Tibial nerve (tissue), 4 donors: ENCODE data around the gene PHLPP1. TPM values are rescaled to one million over a fixed set of nuclear protein-coding genes. Genes with fewer than 3 reads are reported as not detected.

Experiments used
- DNase-seq, 2 donors: peaks; one replicate each; pipeline ENCODE4 v3.0.0-alpha.2; 2019; ENCODE audit warnings: low spot score in 2 of 2
- H3K27ac ChIP-seq, 4 donors: fragments of 200-600 bp; sonication (generic) in 3 of 4; one replicate each; pipeline ENCODE4 v1.5.1; 2017 to 2019; ENCODE audit warnings: mild to moderate bottlenecking in 1 of 4
- H3K27me3 ChIP-seq, 2 donors: fragments of 200-600 bp; sonication (generic) in 1 of 2; one replicate each; pipeline versions ENCODE4 v1.5.1 to v1.6.0; 2017 to 2019
- H3K36me3 ChIP-seq, 3 donors: fragments of 200-600 bp; sonication (generic); one replicate each; pipeline ENCODE4 v1.5.1; 2018 to 2019
- H3K4me1 ChIP-seq, 4 donors: fragments of 200-600 bp; sonication (generic) in 3 of 4; one replicate each; pipeline ENCODE4 v1.5.1; 2017 to 2019
- H3K4me3 ChIP-seq, 4 donors: fragments of 200-600 bp; sonication (generic) in 3 of 4; one replicate each; pipeline ENCODE4 v1.5.1; 2017 to 2019; ENCODE audit warnings: mild to moderate bottlenecking in 1 of 4, moderate library complexity in 1 of 4
- H3K9me3 ChIP-seq, 4 donors: fragments of 200-600 bp; sonication (generic) in 3 of 4; one replicate each; pipeline ENCODE4 v1.5.1; 2017 to 2019
- CTCF ChIP-seq, 5 experiments: fragments of 200-600 bp in 3 of 5; fragments of 450-650 bp in 2 of 5; sonication (generic) in 3 of 5; IDR thresholded peaks; one replicate each; pipeline ENCODE4 v1.5.1; 2016 to 2019; ENCODE audit warnings: antibody characterized with exemption in 5 of 5, mild to moderate bottlenecking in 3 of 5, moderate library complexity in 2 of 5
- EP300 ChIP-seq, 2 donors: sonication (generic); formaldehyde crosslinking; IDR thresholded peaks; one replicate each; pipeline ENCODE4 v1.6.1; 2017; ENCODE audit warnings: antibody characterized with exemption in 2 of 2, mild to moderate bottlenecking in 1 of 2
- POLR2A ChIP-seq, 2 donors: fragments of 450-650 bp; IDR thresholded peaks; one replicate each; pipeline ENCODE4 v1.6.1; 2017; ENCODE audit warnings: antibody characterized with exemption in 2 of 2, mild to moderate bottlenecking in 2 of 2, moderate library complexity in 2 of 2
- WGBS, 2 donors: methylation state at CpG; one replicate each; pipeline ENCODE4 v1.1.5; 2018; 5-methylcytosine and 5-hydroxymethylcytosine counted together
- total RNA-seq, 4 donors: library from RNA; depleted of rRNA; stranded (reverse); fragments of >200 nt; gene quantifications; one replicate each; pipeline ENCODE4 v1.1.0, GENCODE V29; 2016

The PHLPP1 gene
- total RNA-seq, 4 donors from 2014 or later: 11.4 to 16.1 (median 14.5) TPM

- no peak for DNase-seq
- Histone ChIP-seq H3K27me3 (no peaks in the 10 kb centered on the region), H3K4me3 (no peak overlapping the region), H3K27ac (no peak overlapping the region), H3K4me1 (peaks cover 0 to 8% (median 0%) of the 10 kb centered on the region in 4 donors), H3K36me3 (peaks cover 0 to 38% (median 0%) of the 10 kb centered on the region in 3 donors), H3K9me3 (no peaks in the 10 kb centered on the region)
- WGBS, 2 donors: 84% methylated on average over 6 of the region's 6 CpGs
- TF ChIP-seq POLR2A (IDR thresholded peaks at IDR 0.05) (no peak), EP300 (IDR thresholded peaks at IDR 0.05) (no peak), CTCF (IDR thresholded peaks at IDR 0.05) (no peak)
These were observed 179.5 kb downstream of the PHLPP1 start for GRCh38 chr18:62894681-62895390.

GRCh38 chr18:62897153-62897552 is 181.8 kb downstream of the PHLPP1 start:
- WGBS, 2 donors: 87 to 100% methylated on average over 1 of the region's 1 CpG
- DNase-seq: no peak
- Histone ChIP-seq H3K27ac (no peak overlapping the region), H3K4me1 (peaks cover 0 to 8% (median 0%) of the 10 kb centered on the region in 4 donors), H3K9me3 (no peaks in the 10 kb centered on the region), H3K36me3 (peaks cover 0 to 40% (median 0%) of the 10 kb centered on the region in 3 donors), H3K4me3 (no peak overlapping the region), H3K27me3 (no peaks in the 10 kb centered on the region)
- TF ChIP-seq POLR2A (IDR thresholded peaks at IDR 0.05): no peak
- TF ChIP-seq CTCF (IDR thresholded peaks at IDR 0.05): no peak
- TF ChIP-seq EP300 (IDR thresholded peaks at IDR 0.05): no peak

- WGBS, 2 donors: 95 to 99% methylated on average over 2 of the region's 2 CpGs
These were observed 183.0 kb downstream of the PHLPP1 start for GRCh38 chr18:62898359-62898758.

GRCh38 chr18:62899534-62899933 is 184.2 kb downstream of the PHLPP1 start:
- Histone ChIP-seq H3K27me3 (no peaks in the 10 kb centered on the region), H3K27ac (no peak overlapping the region), H3K36me3 (peaks cover 0 to 61% (median 0%) of the 10 kb centered on the region in 3 donors), H3K4me3 (no peak overlapping the region), H3K9me3 (no peaks in the 10 kb centered on the region), H3K4me1 (no peaks in the 10 kb centered on the region)
- DNase-seq: no peak
- WGBS, 2 donors: 83 to 97% methylated on average over 5 of the region's 5 CpGs
- TF ChIP-seq CTCF (IDR thresholded peaks at IDR 0.05) (no peak), POLR2A (IDR thresholded peaks at IDR 0.05) (no peak), EP300 (IDR thresholded peaks at IDR 0.05) (no peak)

More at GRCh38 chr18:62898359-62898758, 183.0 kb downstream of the PHLPP1 start:
- H3K27ac ChIP-seq: no peak overlapping the region
- H3K4me1 ChIP-seq: peaks cover 0 to 7% (median 0%) of the 10 kb centered on the region in 4 donors
- H3K27me3 ChIP-seq: no peaks in the 10 kb centered on the region
- no peaks in the 10 kb centered on the region for H3K9me3 ChIP-seq
- no peak for DNase-seq
- H3K36me3 ChIP-seq: peaks cover 0 to 50% (median 0%) of the 10 kb centered on the region in 3 donors
- no peak overlapping the region for H3K4me3 ChIP-seq
- no peak for TF ChIP-seq CTCF (IDR thresholded peaks at IDR 0.05)

GRCh38 chr18:62900132-62900883 is 185.0 kb downstream of the PHLPP1 start:
- Histone ChIP-seq H3K9me3 (no peaks in the 10 kb centered on the region), H3K36me3 (peaks cover 0 to 63% (median 0%) of the 10 kb centered on the region in 3 donors)
- no peak for TF ChIP-seq EP300 (IDR thresholded peaks at IDR 0.05)
- TF ChIP-seq POLR2A (IDR thresholded peaks at IDR 0.05): no peak
- no peak for TF ChIP-seq CTCF (IDR thresholded peaks at IDR 0.05)

More at GRCh38 chr18:62900132-62900883, 185.0 kb downstream of the PHLPP1 start:
- Histone ChIP-seq H3K27me3 (no peaks in the 10 kb centered on the region), H3K4me1 (no peaks in the 10 kb centered on the region), H3K27ac (no peak overlapping the region), H3K4me3 (no peak overlapping the region)
- DNase-seq: no peak
- WGBS, 2 donors: 96 to 98% methylated on average over 7 of the region's 7 CpGs
